Neutrophil (primary cell): Measurements from ENCODE around the gene BIN2.

Experiments
- H3K27ac ChIP-seq: fragments of 200-600 bp; sonication (generic); 2 replicates; pipeline ENCODE4 v1.5.1; 2016; ENCODE audit warnings: mild to moderate bottlenecking, moderate library complexity
- H3K27me3 ChIP-seq: fragments of 200-600 bp; sonication (generic); 2 replicates; pipeline ENCODE4 v1.6.0; 2016; ENCODE audit warnings: mild to moderate bottlenecking
- H3K36me3 ChIP-seq: fragments of 200-600 bp; sonication (generic); 2 replicates; pipeline ENCODE4 v1.5.1; 2017
- H3K4me1 ChIP-seq, 2 experiments: fragments of 200-600 bp in 1 of 2; sonication (generic) in 1 of 2; 1 replicate in 1 of 2; 2 replicates in 1 of 2; pipeline versions ENCODE4 v1.5.1 to v1.6.1; 2013 to 2016; ENCODE audit warnings: low read depth in 1 of 2, low read length in 1 of 2, mild to moderate bottlenecking in 1 of 2, moderate library complexity in 1 of 2; ENCODE audit not compliant: control insufficient read depth in 1 of 2, insufficient read depth in 1 of 2
- H3K4me3 ChIP-seq, 2 experiments: fragments of 200-600 bp in 1 of 2; sonication (generic) in 1 of 2; 1 replicate in 1 of 2; 2 replicates in 1 of 2; pipeline ENCODE4 v1.5.1; 2013 to 2016; ENCODE audit warnings: low read depth in 1 of 2, low read length in 1 of 2, mild to moderate bottlenecking in 1 of 2, moderate library complexity in 1 of 2
- H3K9me3 ChIP-seq: fragments of 200-600 bp; sonication (generic); 2 replicates; pipeline ENCODE4 v1.5.1; 2016
- TF ChIP-seq, protein P1 (sequence below): fragments of 200-600 bp; sonication (generic); IDR thresholded peaks from 2 replicates; pipeline ENCODE4 v1.5.1; 2016; ENCODE audit warnings: antibody characterized with exemption

The BIN2 gene

DNA sequence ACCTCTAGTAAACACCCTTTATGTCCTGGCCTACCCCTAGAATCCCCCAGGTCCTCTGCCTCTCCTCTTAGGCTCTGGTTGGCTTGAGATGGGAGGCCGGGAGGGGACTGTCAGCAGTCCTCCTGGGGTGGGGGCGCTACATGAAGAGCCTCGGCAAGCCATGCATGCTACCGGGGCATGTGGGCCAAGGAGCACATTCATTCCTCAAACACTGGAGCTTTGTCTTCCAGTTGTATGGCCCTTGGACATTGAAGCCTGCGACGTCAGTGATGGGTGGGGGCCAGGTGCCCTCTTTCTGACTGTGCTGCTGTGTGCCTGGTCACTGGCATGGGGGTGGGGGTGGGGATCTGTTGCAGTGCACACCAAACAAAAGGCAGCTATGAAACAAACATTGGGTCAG lies 38.3 kb upstream of the BIN2 start:
- H3K4me1 ChIP-seq = no peaks in the 10 kb centered on the region
- no peaks in the 10 kb centered on the region for H3K9me3 ChIP-seq
- H3K4me3 ChIP-seq = no peak overlapping the region
- no peaks in the 10 kb centered on the region for H3K36me3 ChIP-seq
- H3K27ac ChIP-seq = no peak overlapping the region
- no peaks in the 10 kb centered on the region for H3K27me3 ChIP-seq
- TF ChIP-seq, protein P1, sequence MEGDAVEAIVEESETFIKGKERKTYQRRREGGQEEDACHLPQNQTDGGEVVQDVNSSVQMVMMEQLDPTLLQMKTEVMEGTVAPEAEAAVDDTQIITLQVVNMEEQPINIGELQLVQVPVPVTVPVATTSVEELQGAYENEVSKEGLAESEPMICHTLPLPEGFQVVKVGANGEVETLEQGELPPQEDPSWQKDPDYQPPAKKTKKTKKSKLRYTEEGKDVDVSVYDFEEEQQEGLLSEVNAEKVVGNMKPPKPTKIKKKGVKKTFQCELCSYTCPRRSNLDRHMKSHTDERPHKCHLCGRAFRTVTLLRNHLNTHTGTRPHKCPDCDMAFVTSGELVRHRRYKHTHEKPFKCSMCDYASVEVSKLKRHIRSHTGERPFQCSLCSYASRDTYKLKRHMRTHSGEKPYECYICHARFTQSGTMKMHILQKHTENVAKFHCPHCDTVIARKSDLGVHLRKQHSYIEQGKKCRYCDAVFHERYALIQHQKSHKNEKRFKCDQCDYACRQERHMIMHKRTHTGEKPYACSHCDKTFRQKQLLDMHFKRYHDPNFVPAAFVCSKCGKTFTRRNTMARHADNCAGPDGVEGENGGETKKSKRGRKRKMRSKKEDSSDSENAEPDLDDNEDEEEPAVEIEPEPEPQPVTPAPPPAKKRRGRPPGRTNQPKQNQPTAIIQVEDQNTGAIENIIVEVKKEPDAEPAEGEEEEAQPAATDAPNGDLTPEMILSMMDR = no peak

DNA sequence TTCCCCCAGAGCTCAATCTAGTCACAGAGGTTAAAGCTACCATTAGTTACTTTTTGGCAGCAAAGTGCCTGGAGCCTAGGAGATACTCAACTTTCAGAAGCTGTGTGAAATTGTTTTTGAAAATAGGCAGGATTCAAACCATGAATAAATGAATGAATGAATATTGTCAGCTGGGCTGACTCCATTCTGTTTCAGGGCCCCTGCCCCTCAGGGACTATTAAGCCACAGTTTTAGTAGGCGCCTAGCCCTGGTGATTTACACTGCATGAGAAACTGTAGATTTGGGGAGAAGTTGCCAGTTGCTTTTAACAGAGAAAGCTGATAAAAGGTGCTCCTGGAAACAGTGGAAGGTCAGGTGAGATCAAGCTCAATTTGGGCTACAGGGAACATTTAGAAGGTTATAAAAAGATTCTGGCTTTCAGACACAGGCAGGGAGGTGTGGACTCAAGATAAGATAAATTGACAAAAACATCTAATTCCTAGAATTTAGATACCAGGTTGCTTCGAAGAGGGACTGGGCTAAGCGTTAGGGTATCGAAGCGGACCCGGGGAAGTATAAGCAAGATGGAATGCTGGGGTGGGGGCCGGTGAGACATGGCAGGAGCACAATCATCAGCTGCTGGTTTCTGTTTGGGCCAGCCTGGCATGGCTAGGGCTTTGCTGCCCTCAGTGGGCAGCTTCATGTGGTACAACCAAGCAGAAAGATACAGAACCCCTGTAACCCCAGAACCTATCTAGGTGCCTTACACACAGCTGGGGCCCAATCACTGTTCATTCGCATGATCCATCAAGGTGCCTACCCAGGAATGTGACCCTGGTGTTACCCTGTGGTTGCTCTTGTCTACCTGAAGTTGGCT lies 37.4 kb upstream of the BIN2 start:
- no peaks in the 10 kb centered on the region for H3K36me3 ChIP-seq
- no peak overlapping the region for H3K4me3 ChIP-seq
- TF ChIP-seq, protein P1 = no peak

DNA sequence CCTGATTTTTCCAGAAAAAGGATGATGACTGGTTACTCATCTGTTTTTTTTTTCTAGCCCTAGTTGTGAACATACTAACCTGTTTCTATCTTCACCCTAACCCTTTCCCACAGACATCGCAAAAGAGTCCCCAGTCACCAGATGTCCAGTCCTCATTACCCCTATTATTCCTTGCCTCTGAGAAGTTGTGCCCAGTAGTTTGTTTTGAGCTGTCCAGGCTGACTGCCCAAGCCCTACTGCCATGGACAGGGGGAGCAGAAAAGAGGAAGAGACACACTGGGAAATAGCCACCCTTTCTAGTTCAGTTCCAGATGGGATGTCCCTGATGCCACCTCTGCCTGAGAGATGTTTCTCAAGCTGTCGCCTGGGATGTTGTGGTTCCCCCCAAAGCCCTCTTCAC lies 36.3 kb upstream of the BIN2 start:
- H3K4me1 ChIP-seq = no peaks in the 10 kb centered on the region
- H3K27ac ChIP-seq = no peak overlapping the region
- H3K4me3 ChIP-seq = no peak overlapping the region
- TF ChIP-seq, protein P1 = no peak
- H3K9me3 ChIP-seq = no peaks in the 10 kb centered on the region
- no peaks in the 10 kb centered on the region for H3K27me3 ChIP-seq
- no peaks in the 10 kb centered on the region for H3K36me3 ChIP-seq

More for the DNA sequence above, 37.4 kb upstream of the BIN2 start:
- H3K4me1 ChIP-seq = no peaks in the 10 kb centered on the region
- no peaks in the 10 kb centered on the region for H3K27me3 ChIP-seq
- H3K9me3 ChIP-seq = no peaks in the 10 kb centered on the region
- H3K27ac ChIP-seq = no peak overlapping the region

DNA sequence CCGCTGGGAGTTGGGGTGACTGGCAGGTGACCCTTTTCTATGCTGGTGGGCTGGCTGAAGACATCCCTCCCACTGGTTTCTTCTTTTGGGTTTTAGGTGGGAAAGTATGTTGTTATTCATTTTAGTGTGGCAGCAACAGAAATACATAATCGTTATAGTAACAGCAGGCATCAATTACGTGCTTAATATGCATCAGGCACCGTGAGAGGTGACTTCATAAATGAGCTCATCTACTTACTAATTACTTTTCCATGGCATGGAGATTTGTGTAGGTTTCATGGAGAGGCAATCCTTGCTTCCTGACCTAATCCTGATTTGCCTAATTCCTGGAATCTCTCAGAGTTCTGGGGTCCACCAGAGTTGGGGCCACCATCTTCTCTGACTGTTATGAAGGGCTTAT lies 35.9 kb upstream of the BIN2 start:
- Histone ChIP-seq H3K4me1 (no peaks in the 10 kb centered on the region), H3K4me3 (no peak overlapping the region), H3K27ac (no peak overlapping the region), H3K36me3 (no peaks in the 10 kb centered on the region), H3K27me3 (no peaks in the 10 kb centered on the region), H3K9me3 (no peaks in the 10 kb centered on the region)
- TF ChIP-seq, protein P1 = no peak

DNA sequence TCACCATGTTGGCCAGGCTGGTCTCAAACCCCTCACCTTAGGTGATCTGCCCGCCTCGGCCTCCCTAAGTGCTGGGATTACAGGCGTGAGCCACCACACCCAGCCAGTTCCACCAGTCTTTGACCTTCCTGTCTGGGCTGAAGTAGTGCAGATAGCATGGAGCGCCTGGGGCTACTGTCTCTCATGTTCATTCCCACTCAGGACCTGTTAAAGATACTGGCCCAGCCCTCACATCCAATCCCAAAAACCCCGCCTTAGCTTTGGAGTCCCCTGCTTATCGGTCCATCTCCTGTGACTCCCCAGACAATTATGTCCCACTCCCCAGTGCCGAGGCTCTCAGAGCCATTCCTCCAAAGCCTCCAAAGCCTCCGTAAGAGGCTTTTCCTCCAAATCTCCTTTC lies 34.5 kb upstream of the BIN2 start:
- no peaks in the 10 kb centered on the region for H3K36me3 ChIP-seq
- no peaks in the 10 kb centered on the region for H3K9me3 ChIP-seq

More for the DNA sequence above, 34.5 kb upstream of the BIN2 start:
- H3K27ac ChIP-seq = no peak overlapping the region
- H3K4me3 ChIP-seq = no peak overlapping the region
- H3K27me3 ChIP-seq = no peaks in the 10 kb centered on the region
- TF ChIP-seq, protein P1 = no peak
- no peaks in the 10 kb centered on the region for H3K4me1 ChIP-seq
